GM12873 (cell line): ENCODE data around the gene CACNA1D.

ENCODE experiments used
- CTCF ChIP-seq: IDR thresholded peaks from 2 replicates; pipeline ENCODE4 v1.5.1; 2012; ENCODE audit warnings: low read depth, mild to moderate bottlenecking, moderate library complexity, low read length, control low read depth; ENCODE audit not compliant: insufficient read depth; ENCODE audit errors: missing control alignments

The CACNA1D gene

DNA sequence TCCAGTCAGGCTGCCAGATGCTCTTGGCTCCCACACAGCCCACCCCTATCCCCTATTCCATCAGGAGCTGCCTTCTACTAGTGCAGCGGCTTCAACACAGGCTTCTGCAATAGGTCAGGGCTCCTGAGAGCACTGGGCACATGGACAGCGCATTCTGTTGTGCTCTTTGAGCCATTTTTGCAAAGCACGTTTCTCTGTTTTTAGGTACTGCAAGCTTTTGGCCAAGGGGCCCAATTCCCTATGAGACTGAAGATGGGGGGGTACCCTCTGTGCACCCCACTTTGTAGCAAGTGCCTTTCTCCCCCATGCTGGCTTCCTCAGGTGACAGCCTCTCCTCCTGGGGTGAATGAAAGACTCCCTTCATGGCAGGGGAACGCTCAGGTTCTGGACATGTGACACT, 320.7 kb downstream of the CACNA1D start:
- TF ChIP-seq CTCF, result no peak

- TF ChIP-seq CTCF, result no peak
These were observed 321.2 kb downstream of the CACNA1D start for GRCh38 chr3:53815651-53816050.

GRCh38 chr3:53816425-53816824, 322.0 kb downstream of the CACNA1D start:
- no peak for TF ChIP-seq CTCF

GRCh38 chr3:53817211-53817610, 322.8 kb downstream of the CACNA1D start:
- TF ChIP-seq CTCF, result no peak

DNA sequence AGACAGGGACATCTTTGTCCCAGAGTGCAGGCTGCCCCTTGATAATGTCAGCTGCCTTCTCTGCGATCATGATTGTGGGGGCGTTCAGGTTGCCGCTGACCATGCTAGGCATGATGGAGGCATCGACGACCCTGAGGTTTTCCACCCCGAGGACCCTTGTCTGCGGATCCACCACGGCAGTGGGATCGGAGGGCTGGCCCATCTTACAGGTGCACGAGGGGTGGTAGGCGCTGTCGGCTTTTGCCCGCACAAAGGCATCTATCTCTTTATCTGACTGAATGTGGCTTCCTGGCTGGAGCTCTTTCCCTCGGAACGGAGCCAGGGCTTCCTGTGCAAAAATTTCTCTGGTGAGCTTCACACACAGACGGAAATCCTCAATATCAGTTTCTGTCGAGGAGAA, 323.4 kb downstream of the CACNA1D start:
- TF ChIP-seq CTCF, result no peak

GRCh38 chr3:53818221-53819162, 324.1 kb downstream of the CACNA1D start:
- no peak for TF ChIP-seq CTCF

GRCh38 chr3:53819163-53819868, 324.9 kb downstream of the CACNA1D start:
- no peak for TF ChIP-seq CTCF
